ENCODE data around the gene NF2. TPM values are rescaled to one million over a fixed set of nuclear protein-coding genes. Genes with fewer than 3 reads are reported as not detected.

NF2 gene
- total RNA-seq, 1 donor from 2014 or later, result 48.4 TPM

GRCh38 chr22:29641042-29641699 lies 37.7 kb downstream of the NF2 start:
- H3K36me3 Mint-ChIP-seq (ENCODE audit: low read depth), result peaks cover 26% of the 10 kb centered on the region
- TF ChIP-seq CTCF (conservative IDR thresholded peaks at IDR 0.05), result no peak
- peak overlapping the region; percentile 40 for H3K27ac Mint-ChIP-seq (ENCODE audit: unreplicated experiment)
- DNase-seq (ENCODE audit: low read depth, low spot score), result no peak
- no peak overlapping the region for H3K4me3 Mint-ChIP-seq
- H3K9me3 Mint-ChIP-seq, result no peaks in the 10 kb centered on the region
- H3K4me1 Mint-ChIP-seq, result no peaks in the 10 kb centered on the region
- no peaks in the 10 kb centered on the region for H3K27me3 Mint-ChIP-seq (ENCODE audit: low read depth)

- no peaks in the 10 kb centered on the region for H3K4me1 Mint-ChIP-seq
- no peaks in the 10 kb centered on the region for H3K27me3 Mint-ChIP-seq (ENCODE audit: low read depth)
- peaks cover 26% of the 10 kb centered on the region for H3K36me3 Mint-ChIP-seq (ENCODE audit: low read depth)
- no peak for TF ChIP-seq CTCF (conservative IDR thresholded peaks at IDR 0.05)
- H3K27ac Mint-ChIP-seq (ENCODE audit: unreplicated experiment), result peak overlapping the region; percentile 40
- H3K9me3 Mint-ChIP-seq, result no peaks in the 10 kb centered on the region
- H3K4me3 Mint-ChIP-seq, result no peak overlapping the region
- no peak for DNase-seq (ENCODE audit: low read depth, low spot score)
These were observed 38.4 kb downstream of the NF2 start for GRCh38 chr22:29641700-29642330.

GRCh38 chr22:29642694-29643093 lies 39.3 kb downstream of the NF2 start:
- H3K27ac Mint-ChIP-seq (ENCODE audit: unreplicated experiment), result no peak overlapping the region
- TF ChIP-seq CTCF (conservative IDR thresholded peaks at IDR 0.05), result no peak
- H3K27me3 Mint-ChIP-seq (ENCODE audit: low read depth), result no peaks in the 10 kb centered on the region
- no peak for DNase-seq (ENCODE audit: low read depth, low spot score)
- peaks cover 26% of the 10 kb centered on the region for H3K36me3 Mint-ChIP-seq (ENCODE audit: low read depth)
- no peak overlapping the region for H3K4me3 Mint-ChIP-seq
- H3K4me1 Mint-ChIP-seq, result no peaks in the 10 kb centered on the region
- H3K9me3 Mint-ChIP-seq, result no peaks in the 10 kb centered on the region

GRCh38 chr22:29647954-29648737 lies 44.7 kb downstream of the NF2 start:
- H3K27ac Mint-ChIP-seq (ENCODE audit: unreplicated experiment), result no peak overlapping the region
- H3K9me3 Mint-ChIP-seq, result no peaks in the 10 kb centered on the region
- H3K27me3 Mint-ChIP-seq (ENCODE audit: low read depth), result no peaks in the 10 kb centered on the region
- no peak for DNase-seq (ENCODE audit: low read depth, low spot score)
- H3K36me3 Mint-ChIP-seq (ENCODE audit: low read depth), result peaks cover 20% of the 10 kb centered on the region
- TF ChIP-seq CTCF (conservative IDR thresholded peaks at IDR 0.05), result no peak
- H3K4me3 Mint-ChIP-seq, result no peak overlapping the region
- no peaks in the 10 kb centered on the region for H3K4me1 Mint-ChIP-seq

GRCh38 chr22:29650370-29650769 lies 46.9 kb downstream of the NF2 start:
- H3K27me3 Mint-ChIP-seq (ENCODE audit: low read depth), result no peaks in the 10 kb centered on the region
- DNase-seq (ENCODE audit: low read depth, low spot score), result no peak
- H3K4me3 Mint-ChIP-seq, result no peak overlapping the region
- TF ChIP-seq CTCF (conservative IDR thresholded peaks at IDR 0.05), result no peak
- H3K4me1 Mint-ChIP-seq, result no peaks in the 10 kb centered on the region
- no peak overlapping the region for H3K27ac Mint-ChIP-seq (ENCODE audit: unreplicated experiment)
- no peaks in the 10 kb centered on the region for H3K9me3 Mint-ChIP-seq
- peaks cover 12% of the 10 kb centered on the region for H3K36me3 Mint-ChIP-seq (ENCODE audit: low read depth)

All from neural crest cell (in vitro differentiated cells).